Renal cortex interstitium (tissue), 15 donors: Measurements from ENCODE around the gene PNPLA2. TPM values are rescaled to one million over a fixed set of nuclear protein-coding genes. Genes with fewer than 3 reads are reported as not detected.

Source experiments
- DNase-seq, 11 donors: peaks; one replicate each; pipeline ENCODE4 v3.0.0-alpha.2; 2013; ENCODE audit warnings: low read depth in 9 of 11, low spot score in 4 of 11; ENCODE audit errors: extremely low read depth in 1 of 11
- long read RNA-seq, 16 experiments: transcript quantifications; one replicate each; lab custom pipeline, GENCODE V29; 2026
- polyA plus RNA-seq, 3 donors: library from polyadenylated mRNA; unstranded; fragments of 120-200 nt; gene quantifications; one replicate each; pipeline ENCODE4 v1.2.1, GENCODE V29; 2013; ENCODE audit not compliant: insufficient read length in 3 of 3

PNPLA2 gene, protein sequence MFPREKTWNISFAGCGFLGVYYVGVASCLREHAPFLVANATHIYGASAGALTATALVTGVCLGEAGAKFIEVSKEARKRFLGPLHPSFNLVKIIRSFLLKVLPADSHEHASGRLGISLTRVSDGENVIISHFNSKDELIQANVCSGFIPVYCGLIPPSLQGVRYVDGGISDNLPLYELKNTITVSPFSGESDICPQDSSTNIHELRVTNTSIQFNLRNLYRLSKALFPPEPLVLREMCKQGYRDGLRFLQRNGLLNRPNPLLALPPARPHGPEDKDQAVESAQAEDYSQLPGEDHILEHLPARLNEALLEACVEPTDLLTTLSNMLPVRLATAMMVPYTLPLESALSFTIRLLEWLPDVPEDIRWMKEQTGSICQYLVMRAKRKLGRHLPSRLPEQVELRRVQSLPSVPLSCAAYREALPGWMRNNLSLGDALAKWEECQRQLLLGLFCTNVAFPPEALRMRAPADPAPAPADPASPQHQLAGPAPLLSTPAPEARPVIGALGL
- 10 to 100 TPM; 42.6 to 85.5 (median 65.5) TPM for polyA plus RNA-seq
- long read RNA-seq, donor 1, partial matches to known transcripts: 17 of 19 reads
- long read RNA-seq, donor 1, other reads (novel, unspliced or antisense): 0 of 19 reads
- long read RNA-seq, donor 2, partial matches to known transcripts: 14 of 14 reads
- long read RNA-seq, donor 2, other reads (novel, unspliced or antisense): 0 of 14 reads
- long read RNA-seq, donor 3, partial matches to known transcripts: 22 of 26 reads
- long read RNA-seq, donor 3, other reads (novel, unspliced or antisense): 0 of 26 reads
- long read RNA-seq, donor 4, partial matches to known transcripts: 21 of 23 reads
- long read RNA-seq, donor 4, other reads (novel, unspliced or antisense): 0 of 23 reads
- long read RNA-seq, donor 5: 0 reads
- long read RNA-seq, donor 6, partial matches to known transcripts: 30 of 31 reads
- long read RNA-seq, donor 6, other reads (novel, unspliced or antisense): 0 of 31 reads
- long read RNA-seq, donor 7, partial matches to known transcripts: 25 of 28 reads
- long read RNA-seq, donor 7, other reads (novel, unspliced or antisense): 0 of 28 reads
- long read RNA-seq, donor 8, partial matches to known transcripts: 35 of 38 reads
- long read RNA-seq, donor 8, other reads (novel, unspliced or antisense): 0 of 38 reads
- long read RNA-seq, donor 9, partial matches to known transcripts: 18 of 18 reads
- long read RNA-seq, donor 9, other reads (novel, unspliced or antisense): 0 of 18 reads
- long read RNA-seq, donor 10, partial matches to known transcripts: 22 of 22 reads
- long read RNA-seq, donor 10, other reads (novel, unspliced or antisense): 0 of 22 reads
- long read RNA-seq, donor 11, partial matches to known transcripts: 21 of 21 reads
- long read RNA-seq, donor 11, other reads (novel, unspliced or antisense): 0 of 21 reads
- long read RNA-seq, donor 12, partial matches to known transcripts: 10 of 11 reads
- long read RNA-seq, donor 12, other reads (novel, unspliced or antisense): 0 of 11 reads
- long read RNA-seq, donor 13: 0 reads
- long read RNA-seq, donor 14, partial matches to known transcripts: 15 of 15 reads
- long read RNA-seq, donor 14, other reads (novel, unspliced or antisense): 0 of 15 reads
- long read RNA-seq, donor 15, partial matches to known transcripts: 10 of 11 reads
- long read RNA-seq, donor 15, other reads (novel, unspliced or antisense): 0 of 11 reads
- long read RNA-seq, donor 16, partial matches to known transcripts: 78 of 85 reads
- long read RNA-seq, donor 16, other reads (novel, unspliced or antisense): 5 of 85 reads

DNA sequence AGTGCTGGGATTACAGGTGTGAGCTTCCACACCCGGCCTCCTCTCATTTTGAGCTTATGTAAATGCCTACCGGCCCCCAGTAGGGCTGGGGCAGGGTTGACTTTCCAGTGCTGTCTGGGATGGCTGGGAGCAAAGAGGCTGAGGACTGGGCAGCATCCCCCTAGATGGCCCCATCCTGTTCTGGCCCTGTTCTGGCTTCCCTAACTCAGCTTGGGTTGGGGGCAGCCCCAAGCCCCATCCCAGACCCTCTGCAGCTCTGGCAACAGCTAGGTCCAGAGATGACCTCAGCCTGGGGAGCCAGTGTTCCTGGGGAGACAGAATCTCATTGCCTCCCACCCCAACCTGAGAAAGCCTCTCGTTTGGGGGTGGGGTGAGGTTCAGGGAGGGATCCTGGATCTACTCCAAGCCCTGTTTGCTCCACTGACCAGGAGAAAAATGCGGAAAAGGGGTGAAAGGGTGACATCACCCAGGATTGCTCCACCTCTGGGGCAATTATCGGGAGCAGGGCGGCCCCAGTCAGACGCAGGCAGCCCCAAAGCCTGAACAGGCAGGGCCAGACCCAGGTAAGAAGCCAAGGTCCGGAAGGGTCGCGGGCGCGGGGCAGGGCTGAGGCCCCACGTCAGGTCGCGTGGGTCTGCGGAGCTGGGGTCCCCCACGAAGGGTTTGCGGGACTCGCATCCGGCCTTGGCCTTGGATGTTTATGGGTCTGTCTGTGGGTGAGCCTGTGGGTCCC is at the start of gene PNPLA2:
Gene PNPLA2, plus strand, starts transcription at position 519 of the 733 bp plus-strand sequence. CDS start 805 bp downstream, outside the sequence.
- no peak for DNase-seq

DNA sequence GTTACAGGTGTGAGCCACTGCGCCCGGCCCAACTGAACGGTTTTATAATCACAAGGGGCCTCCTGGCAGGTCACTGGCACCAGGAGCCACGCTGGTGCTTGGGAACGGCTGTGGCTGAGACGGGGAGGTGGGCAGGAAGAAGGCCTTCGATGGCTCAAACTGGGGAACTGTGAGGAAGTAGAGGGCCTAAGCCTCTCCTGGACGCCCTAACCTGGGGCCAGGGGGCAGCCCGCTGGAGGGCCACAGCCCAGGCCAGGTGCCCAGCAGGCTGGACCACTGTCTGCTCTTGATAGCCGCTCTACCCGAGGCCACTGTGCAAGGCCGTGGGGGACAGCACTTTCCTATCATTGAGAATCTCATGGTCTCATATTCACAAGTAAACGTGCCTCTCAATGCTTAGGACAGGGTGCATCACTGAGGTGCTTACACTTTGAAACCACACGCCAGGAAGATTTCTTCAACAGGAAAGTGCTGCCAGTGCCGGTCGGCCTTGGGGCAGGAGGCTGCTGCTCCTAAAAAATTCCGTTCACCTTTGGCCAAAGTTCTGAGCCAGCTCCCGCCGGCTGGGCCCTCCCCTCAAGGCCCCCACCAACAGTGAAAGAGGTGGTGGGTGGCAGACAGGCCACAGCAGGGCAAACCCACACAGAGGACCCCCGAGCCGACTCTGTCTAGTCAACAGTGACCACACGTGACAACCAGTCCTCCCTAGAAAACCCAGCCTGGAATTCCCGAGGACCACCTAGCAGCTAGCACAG is 48.6 kb upstream of the PNPLA2 start:
- DNase-seq: no peak

DNA sequence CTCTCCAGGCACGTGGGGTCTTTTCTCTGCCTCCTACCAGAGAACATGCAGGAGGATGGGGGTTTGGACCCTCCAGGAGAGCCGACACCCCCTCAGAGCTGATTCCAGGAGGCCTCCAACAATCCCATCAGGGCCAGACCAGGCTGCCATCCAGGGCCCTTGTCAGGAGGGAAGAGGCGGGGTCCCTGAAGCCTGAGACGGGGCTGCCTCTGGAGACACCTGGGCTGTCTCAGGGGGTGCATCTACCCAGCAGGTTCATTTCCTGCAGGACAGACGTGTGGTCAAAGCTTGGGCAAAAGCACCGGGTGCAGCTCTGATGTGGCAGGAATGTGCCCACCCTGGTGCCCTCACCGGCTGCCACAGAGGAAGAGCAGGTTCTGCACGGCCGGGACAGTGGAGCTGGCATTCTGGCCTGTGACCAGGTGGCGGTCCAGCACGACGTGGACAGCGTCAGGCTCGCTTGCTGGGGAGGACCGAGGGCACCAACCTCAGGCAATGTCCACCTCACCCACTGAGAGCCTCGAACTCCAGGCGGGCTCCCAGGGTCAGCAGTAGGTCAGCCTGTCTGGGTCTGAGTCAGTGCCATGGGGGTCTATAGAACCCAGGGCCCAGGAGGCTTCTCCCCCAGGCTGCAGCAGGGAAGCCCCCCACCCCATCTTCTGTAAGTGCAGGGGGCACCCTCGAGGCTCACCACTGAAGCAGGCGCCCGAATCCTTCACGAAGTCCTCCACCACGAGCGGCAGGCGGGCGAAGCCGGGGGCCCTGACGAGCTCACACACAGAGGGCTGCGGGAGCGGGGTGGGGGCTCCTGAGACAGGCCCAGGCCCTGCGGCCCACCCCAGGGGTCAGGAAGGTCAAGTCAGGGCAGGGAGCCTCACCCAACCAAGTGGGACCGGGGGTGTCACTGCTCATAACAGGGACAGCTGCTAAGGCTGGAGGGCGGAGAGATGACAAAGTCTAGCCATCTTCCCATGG is 47.8 kb upstream of the PNPLA2 start:
- no peak for DNase-seq

DNA sequence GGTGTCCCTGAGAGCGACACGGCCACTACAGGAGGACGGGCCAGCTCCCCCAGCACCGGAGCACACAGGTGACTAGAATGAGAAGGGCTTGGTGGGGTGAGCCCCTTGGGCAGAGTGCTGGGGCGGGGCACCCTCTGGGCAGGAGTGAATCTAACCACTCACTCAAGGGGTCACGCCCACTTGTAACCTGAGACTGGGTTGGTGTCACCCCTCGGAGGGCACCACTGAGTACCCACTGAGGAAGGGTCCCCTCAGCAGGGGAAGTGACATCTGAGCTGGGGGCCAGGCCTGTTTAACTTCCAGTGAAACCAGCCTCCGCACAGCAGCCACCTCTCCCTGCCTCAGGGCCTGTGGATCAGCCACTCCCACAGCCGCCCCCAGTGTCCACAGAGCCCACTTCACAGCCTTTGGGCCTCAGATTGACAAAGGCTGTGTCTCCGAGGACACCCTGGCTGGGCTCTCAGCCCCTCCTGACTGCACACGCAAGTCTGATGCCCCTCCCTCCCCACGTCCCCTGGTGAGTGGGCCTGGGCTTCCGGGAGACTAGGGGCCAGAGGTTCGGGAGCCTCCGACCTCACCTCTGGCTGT is 47.0 kb upstream of the PNPLA2 start:
- DNase-seq: no peak

DNA sequence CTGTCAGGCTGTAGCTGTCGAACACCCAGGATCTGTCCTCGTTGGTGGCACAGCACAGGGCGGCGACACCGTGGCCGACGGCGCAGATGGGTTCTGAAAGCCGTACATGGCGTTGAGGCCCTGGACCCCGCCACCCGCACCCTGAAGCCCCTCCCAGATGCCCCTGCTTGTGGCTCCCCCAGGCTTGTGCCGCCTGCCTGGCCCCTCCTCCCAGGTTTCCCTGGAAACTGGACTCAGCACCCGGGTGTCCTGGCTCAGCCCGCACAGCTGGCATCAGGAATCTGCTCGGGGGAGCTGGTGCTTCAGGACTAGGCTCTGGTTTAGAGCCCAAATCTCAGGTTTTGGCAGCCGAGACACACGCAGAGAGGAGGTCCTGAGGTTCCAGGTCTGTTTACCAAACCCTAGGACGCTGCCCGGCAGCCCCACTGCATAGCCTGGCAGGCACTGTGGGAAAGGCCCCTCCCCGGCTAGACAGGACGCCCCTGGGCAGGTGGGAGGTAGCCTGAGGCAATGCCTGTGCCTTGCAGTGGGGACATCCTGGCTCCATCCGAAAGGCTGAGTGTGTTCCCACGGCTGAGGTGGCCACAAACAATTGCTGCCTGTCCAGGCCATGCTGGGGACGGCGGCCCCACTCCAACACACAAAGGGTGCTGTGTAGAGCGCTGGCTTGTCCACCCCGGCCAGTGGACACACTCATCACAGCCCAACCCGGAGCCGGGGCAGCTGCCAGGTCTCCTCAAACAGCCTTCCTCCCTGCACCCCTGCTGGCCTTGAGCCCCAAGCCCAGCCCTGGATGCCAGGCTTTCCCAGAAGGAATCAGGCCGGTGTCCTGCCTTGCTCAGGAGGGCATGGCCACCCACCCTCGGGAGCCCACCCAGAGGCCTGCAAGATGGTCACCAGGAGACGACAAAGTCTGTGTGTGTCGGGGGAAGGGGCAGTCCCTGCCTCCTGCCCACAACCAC is 46.0 kb upstream of the PNPLA2 start:
- DNase-seq: no peak

DNA sequence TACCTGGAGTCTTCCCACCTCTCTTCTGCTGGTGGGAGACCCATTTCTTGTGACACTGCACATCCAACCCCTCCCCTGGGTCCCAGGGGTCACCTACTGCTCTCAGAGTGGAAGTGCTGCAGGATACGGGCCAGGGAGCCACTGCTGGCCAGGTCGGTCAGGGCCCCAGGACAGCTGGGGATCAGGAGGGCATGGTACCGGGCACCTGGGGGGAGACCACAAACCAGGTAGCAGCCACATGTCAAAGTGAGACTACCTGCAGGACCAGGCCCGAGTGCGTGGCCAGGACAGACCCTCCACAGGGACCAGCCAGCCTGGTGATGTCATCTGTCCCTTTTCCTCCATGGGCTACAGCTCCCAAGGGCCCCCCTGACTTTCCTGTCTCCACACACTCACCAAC is 45.3 kb upstream of the PNPLA2 start:
- no peak for DNase-seq

DNA sequence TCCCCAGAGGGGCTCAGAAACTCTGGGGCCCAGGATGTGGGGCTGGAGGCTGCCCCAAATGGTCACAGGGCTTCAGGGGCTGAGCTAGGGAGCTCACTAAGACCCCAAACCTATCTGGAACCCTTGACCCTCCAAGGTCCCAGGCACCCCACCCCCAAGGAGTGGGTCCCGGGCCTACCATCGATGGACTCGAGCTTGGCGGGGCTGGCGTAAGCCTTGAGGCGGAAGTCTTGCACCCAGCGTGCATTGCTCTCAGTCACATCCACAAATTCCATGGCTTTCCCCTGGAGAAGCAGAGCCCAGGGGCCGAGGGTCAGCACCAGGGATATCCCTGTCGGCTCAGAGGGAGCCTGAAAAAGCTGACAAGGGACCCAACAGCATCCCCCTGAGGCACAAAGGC is 44.9 kb upstream of the PNPLA2 start:
- no peak for DNase-seq

DNA sequence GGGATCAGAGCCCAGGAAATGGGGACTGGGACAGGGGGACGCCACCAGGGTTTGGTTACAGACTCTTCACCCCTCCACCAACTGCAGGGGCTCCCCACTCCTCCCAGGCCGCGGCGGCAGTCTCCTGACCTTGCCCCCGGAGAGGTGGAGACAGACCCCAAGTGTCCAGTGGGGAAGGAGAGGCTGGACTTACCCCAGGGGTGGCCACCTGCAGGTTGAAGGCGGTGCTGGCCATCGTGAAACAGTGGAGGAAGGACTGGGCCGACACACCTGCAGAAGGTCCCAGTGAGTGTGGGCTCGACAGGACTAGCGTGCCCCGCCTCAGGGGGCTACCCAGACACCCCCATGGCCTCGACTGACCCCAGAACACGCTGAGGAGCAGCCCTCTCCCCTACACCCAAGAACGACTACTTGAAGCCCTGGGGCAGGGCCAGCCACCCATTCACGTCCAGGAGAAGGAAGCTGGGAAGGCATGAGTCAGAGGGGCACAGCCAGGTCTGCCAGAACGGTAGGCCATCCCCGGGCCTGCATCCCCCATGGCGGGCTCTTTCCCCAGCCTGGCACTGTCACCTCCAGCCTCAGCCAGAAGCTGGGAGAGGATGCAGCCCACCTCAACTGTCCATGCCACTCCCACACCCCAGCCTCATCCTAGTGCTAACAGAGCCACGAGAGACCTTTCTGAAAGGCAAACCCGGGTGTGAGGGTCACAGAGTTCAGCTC is 43.7 kb upstream of the PNPLA2 start:
- DNase-seq: no peak

DNA sequence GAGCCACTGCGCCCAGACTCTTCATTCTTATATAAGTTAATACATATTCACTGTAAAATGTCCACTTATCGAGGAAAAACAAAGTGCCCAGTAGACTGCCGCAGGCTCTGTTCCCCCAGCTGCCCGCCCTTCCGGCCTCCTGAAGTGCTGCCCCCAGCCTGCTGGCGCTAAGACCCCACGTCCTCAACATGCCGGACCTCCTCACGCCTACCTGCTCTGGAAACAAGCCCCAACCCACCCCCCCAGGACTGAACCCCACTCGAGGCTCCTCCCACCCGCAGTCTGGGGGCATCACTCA is 42.5 kb upstream of the PNPLA2 start:
- no peak for DNase-seq

DNA sequence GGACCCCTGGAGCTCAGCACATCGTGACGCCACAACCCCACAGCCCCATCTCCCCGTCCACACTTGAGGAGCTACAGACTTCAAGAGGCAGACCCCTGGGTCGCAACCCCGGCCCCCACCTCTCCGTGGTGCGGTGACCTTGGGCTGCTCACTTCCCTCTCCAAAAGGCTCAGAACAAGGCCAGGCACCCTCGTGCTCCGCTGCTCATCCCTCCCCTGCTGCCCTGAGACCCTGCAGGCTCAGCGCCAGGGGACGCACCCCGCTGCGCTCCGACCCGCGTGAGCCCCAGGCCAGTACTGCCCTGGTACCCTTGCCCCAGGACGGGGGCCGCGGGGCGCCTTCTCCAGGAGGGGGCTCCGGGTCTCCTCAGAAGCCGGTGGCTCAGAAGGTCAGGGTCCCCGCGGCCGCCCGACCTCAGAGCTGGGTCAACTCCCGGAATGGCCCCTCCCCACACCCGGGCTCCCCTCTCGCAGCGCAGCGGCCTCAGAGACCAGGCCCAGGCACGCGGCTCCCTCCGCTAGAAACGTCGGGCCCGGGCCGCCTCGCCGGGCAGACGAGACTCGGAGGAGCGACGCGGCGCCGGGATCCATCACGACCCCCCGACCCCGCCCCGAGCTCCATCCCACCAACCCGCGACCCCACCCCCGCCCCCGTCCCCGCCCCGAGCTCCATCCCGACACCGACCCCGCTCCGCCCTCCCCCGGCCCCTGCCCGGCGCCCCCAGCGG is 42.0 kb upstream of the PNPLA2 start:
- DNase-seq: no peak

DNA sequence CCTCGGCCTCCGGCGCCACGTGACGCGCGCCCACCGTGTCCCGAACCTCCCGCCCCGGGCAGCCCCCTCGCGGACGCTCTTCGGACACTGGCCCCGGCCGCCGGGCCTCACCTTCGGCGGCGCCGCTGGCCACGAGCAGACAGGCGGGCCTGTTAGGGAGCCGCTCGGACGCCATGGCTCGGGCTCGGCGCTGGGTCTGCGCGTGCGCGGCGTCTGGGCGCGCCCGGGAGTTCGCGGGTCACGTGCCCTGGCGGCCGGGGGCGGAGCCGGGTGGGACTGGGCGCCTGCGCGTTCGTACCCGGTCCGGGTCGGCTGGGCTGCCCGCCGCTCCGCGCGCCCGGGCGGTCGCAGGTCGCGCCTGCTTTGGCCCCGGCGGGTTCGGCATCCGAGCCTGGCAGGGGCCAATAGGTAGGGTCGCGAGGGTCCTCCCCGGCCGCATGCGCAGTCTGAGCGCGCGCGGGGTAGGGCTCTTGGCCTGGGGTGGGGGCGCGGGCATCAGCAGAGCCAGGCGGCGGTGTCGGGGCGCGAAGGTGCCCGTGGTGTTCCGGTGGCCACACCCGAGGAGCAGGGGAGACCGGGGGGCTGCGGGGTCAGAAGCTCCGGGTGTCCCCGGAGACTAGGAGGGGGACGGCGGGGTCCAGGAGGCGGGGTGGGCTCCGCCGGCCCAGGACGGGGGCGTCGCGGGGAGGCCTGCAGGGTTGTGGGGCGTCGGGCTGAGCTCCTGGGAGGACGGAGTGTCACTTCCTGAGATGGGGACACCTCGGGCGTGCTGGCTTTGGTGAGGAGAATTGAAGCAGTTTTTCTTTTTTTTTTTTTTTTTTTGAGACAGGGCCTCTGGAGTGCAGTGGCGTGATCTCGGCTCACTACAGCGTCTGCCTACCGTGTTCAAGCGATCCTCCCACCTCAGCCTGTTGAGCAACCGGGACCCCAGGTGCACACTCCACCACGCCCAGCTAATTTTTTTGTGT is 41.1 kb upstream of the PNPLA2 start, which contains the start of gene GATD1:
Gene GATD1, minus strand, starts transcription at position 200 of the 968 bp plus-strand sequence. Its CDS starts 25 bp downstream, at position 175.
- peak in 10 of 11 donors; percentile 72 to 89 (median 84) for DNase-seq
